Gastroesophageal sphincter (tissue), 3 donors: ENCODE data around the gene PDPR.

ENCODE experiments used
- POLR2A ChIP-seq, 2 donors: fragments of 450-650 bp; IDR thresholded peaks; one replicate each; pipeline ENCODE4 v1.6.1; 2017; ENCODE audit warnings: antibody characterized with exemption in 2 of 2, mild to moderate bottlenecking in 2 of 2, moderate library complexity in 1 of 2
- POLR2AphosphoS5 ChIP-seq: sonication (generic); formaldehyde crosslinking; IDR thresholded peaks from one replicate; pipeline ENCODE4 v1.6.1; 2017; ENCODE audit warnings: antibody characterized with exemption
- TF ChIP-seq, protein P1 (sequence below), 4 experiments: fragments of 200-600 bp in 2 of 4; fragments of 450-650 bp in 2 of 4; sonication (generic) in 1 of 4; IDR thresholded peaks; one replicate each; pipeline ENCODE4 v1.5.1; 2017 to 2019; ENCODE audit warnings: antibody characterized with exemption in 4 of 4, mild to moderate bottlenecking in 2 of 4, moderate library complexity in 2 of 4

DNA sequence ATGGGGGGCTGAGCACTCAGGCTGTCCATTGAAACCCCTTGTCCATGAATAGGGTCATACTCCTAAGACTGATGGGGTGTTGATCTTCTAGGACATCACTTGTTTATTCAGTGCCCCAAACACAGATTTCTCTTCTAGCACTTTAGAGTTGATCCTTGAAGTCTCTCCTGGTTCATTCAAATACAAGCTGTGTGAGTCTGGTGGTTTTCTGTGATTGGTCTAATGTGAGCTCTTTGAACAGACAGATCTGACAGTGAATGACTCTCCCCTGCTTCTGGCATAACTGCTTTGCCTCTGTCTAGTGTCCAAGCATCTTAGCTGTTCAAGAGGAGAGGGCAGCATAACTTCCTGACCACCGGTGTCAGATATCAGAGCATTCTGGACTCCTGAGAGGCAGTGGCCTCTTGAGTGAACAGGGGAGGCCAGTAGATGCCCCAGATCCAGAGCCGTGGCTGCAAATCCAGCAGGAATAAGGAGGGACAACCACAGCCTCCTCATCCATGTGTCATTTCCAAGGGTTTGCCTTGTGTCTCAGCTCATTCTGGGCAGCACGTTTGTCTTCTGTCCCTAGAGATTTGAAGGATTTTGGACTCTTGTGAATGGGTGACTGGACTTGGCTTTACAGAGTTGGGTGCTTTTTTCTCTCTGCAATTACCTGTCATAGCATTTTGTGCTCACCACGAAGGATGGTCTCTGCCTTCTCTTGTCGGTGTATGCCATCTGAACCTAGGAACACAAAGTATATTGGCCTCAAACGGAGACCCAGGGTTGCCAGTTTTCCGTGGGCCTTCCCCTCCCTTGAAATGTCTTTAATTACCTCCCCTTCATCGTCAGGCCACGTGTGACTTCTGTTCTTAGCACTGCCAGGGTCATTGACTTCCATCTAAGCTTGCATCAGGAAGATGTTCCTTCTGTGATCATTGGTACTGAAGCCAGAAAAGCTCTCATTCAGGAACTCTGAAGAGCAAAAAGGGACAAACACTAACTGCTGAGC lies 45.5 kb downstream of the PDPR start:
- TF ChIP-seq POLR2A (IDR thresholded peaks at IDR 0.05): no peak
- TF ChIP-seq, protein P1, sequence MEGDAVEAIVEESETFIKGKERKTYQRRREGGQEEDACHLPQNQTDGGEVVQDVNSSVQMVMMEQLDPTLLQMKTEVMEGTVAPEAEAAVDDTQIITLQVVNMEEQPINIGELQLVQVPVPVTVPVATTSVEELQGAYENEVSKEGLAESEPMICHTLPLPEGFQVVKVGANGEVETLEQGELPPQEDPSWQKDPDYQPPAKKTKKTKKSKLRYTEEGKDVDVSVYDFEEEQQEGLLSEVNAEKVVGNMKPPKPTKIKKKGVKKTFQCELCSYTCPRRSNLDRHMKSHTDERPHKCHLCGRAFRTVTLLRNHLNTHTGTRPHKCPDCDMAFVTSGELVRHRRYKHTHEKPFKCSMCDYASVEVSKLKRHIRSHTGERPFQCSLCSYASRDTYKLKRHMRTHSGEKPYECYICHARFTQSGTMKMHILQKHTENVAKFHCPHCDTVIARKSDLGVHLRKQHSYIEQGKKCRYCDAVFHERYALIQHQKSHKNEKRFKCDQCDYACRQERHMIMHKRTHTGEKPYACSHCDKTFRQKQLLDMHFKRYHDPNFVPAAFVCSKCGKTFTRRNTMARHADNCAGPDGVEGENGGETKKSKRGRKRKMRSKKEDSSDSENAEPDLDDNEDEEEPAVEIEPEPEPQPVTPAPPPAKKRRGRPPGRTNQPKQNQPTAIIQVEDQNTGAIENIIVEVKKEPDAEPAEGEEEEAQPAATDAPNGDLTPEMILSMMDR (IDR thresholded peaks at IDR 0.05): no peak
- TF ChIP-seq POLR2AphosphoS5: no peak
